ENCODE data around the gene MRAP. TPM values are rescaled to one million over a fixed set of nuclear protein-coding genes. Genes with fewer than 3 reads are reported as not detected.
"Not testable (repeated sequence)": the region's sequence is repeated elsewhere in the genome, so short reads cannot be mapped to it uniquely, and the experiment has no call there.

MRAP gene
- total and polyA plus RNA-seq, 7 experiments from 2014 or later, result not detected

DNA sequence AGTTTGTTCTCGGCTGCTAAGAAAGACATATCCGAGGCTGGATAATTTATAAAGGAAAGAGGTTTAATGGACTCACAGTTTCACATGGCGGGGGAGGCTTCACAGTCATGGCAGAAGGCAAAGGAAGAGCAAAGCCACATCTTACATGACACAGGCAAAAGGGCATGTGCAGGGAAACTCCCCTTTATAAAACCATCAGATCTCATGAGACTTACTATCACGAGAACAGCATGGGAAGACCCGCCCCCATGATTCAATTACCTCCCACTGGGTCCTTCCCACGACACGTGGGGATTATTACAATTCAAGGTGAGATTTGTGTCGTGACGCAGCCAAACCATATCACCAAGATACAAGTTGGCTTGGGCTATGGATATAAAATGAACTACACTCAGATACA, 12.3 kb downstream of the MRAP start:
- CTCF ChIA-PET, DNase-seq: not testable (repeated sequence)
- peaks cover 0 to 34% (median 6%) of the 10 kb centered on the region in 5 donors for H3K36me3 Mint-ChIP-seq

DNA sequence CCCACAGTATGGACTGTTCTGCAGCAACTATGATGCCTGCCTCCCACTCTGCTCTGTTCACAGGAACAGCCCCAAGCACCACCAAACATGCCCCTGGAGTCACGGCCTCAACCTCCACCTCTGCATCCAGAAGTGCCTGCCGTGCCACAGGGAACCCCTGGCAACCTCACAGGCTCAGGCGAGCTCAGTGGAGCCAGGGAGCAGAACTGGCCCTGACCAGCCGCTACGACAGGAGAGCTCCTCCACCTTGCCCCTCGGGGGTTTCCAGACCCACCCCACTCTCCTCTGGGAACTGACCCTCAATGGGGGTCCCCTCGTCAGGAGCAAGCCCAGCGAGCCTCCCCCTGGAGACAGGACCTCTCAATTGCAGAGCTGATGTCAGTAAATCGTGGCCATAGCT, 13.0 kb downstream of the MRAP start:
- intact Hi-C loops (cut with micrococcal nuclease), result no loop called here
- DNase-seq (no peak), ATAC-seq (no peak)
- no peaks in the 10 kb centered on the region for H3K9me3 ChIP-seq (ENCODE audit: control insufficient read depth in 2 of 3, low read length in 3 of 3)
- H3K4me1 ChIP-seq (ENCODE audit: control insufficient read depth in 2 of 2, insufficient read depth in 2 of 2, low read length in 2 of 2), result no peaks in the 10 kb centered on the region
- no peak overlapping the region for H3K4me3 ChIP-seq (ENCODE audit: low read length)
- CTCF ChIA-PET, result no interaction called here
- peaks cover 0 to 34% (median 4%) of the 10 kb centered on the region in 5 donors for H3K36me3 Mint-ChIP-seq
- no peak overlapping the region for H3K27ac ChIP-seq (ENCODE audit: low read depth, low read length)
- peaks cover 0 to 52% (median 11%) of the 10 kb centered on the region in 3 experiments for H3K36me3 ChIP-seq (ENCODE audit: control insufficient read depth in 2 of 3, insufficient read depth in 3 of 3, low read length in 3 of 3)
- H3K9me3 Mint-ChIP-seq, result no peaks in the 10 kb centered on the region
- H3K4me3 Mint-ChIP-seq, result no peak overlapping the region
- no peaks in the 10 kb centered on the region for H3K27me3 ChIP-seq (ENCODE audit: control insufficient read depth in 2 of 2, insufficient read depth in 2 of 2, low read length in 2 of 2)
- peak overlapping the region in 1 of 9 donors; percentile 19 for H3K27ac Mint-ChIP-seq
- peaks cover 0 to 2% (median 0%) of the 10 kb centered on the region in 7 donors for H3K4me1 Mint-ChIP-seq
- H3K27me3 Mint-ChIP-seq, result no peaks in the 10 kb centered on the region
- POLR2A ChIA-PET, result no interaction called here

More for the DNA sequence above, 12.3 kb downstream of the MRAP start:
- H3K4me1 ChIP-seq (ENCODE audit: control insufficient read depth in 2 of 2, insufficient read depth in 2 of 2, low read length in 2 of 2); intact Hi-C loops (cut with micrococcal nuclease); POLR2A ChIA-PET; H3K27me3 Mint-ChIP-seq; H3K27ac ChIP-seq (ENCODE audit: low read depth, low read length); H3K4me1 Mint-ChIP-seq; H3K27me3 ChIP-seq (ENCODE audit: control insufficient read depth in 2 of 2, insufficient read depth in 2 of 2, low read length in 2 of 2); H3K9me3 Mint-ChIP-seq; ATAC-seq; H3K4me3 Mint-ChIP-seq; H3K9me3 ChIP-seq (ENCODE audit: control insufficient read depth in 2 of 3, low read length in 3 of 3); H3K4me3 ChIP-seq (ENCODE audit: low read length): not testable (repeated sequence)
- peak overlapping the region in 1 of 9 donors; percentile 72 for H3K27ac Mint-ChIP-seq
- H3K36me3 ChIP-seq (ENCODE audit: control insufficient read depth in 2 of 3, insufficient read depth in 3 of 3, low read length in 3 of 3), result peaks cover 0 to 46% (median 5%) of the 10 kb centered on the region in 3 experiments

DNA sequence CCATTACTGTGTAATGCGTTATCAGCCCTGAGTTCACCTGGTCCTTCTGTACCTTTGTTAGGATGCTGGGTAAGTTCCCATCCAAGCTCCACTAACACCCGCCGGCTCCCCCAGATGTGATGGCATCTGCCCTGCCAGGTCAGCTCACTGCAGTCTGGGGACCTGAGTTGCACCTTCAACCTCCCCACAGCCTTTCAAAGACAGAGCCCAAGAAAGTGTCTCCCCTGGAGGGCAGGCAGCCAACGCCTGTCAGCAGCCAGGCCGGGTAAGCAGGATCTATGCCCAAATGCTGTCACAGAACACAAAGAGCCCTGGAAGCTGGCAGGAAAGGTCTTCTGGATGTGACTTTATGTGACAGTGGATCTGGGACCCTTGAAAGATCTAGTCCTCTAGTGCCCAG, 13.7 kb downstream of the MRAP start:
- H3K4me1 ChIP-seq (ENCODE audit: control insufficient read depth in 2 of 2, insufficient read depth in 2 of 2, low read length in 2 of 2), result no peaks in the 10 kb centered on the region
- Mint-ChIP-seq H3K27ac (peak overlapping the region in 1 of 9 donors; percentile 36), H3K36me3 (peaks cover 0 to 33% (median 0%) of the 10 kb centered on the region in 5 donors), H3K4me3 (no peak overlapping the region), H3K27me3 (no peaks in the 10 kb centered on the region), H3K4me1 (peaks cover 0 to 2% (median 0%) of the 10 kb centered on the region in 7 donors), H3K9me3 (no peaks in the 10 kb centered on the region)
- H3K36me3 ChIP-seq (ENCODE audit: control insufficient read depth in 2 of 3, insufficient read depth in 3 of 3, low read length in 3 of 3), result peaks cover 0 to 59% (median 13%) of the 10 kb centered on the region in 3 experiments
- no peak overlapping the region for H3K4me3 ChIP-seq (ENCODE audit: low read length)
- DNase-seq (no peak), ATAC-seq (no peak)
- CTCF ChIA-PET, result no interaction called here
- intact Hi-C loops (cut with micrococcal nuclease), result no loop called here
- POLR2A ChIA-PET, result no interaction called here
- H3K27ac ChIP-seq (ENCODE audit: low read depth, low read length), result no peak overlapping the region
- no peaks in the 10 kb centered on the region for H3K27me3 ChIP-seq (ENCODE audit: control insufficient read depth in 2 of 2, insufficient read depth in 2 of 2, low read length in 2 of 2)
- H3K9me3 ChIP-seq (ENCODE audit: control insufficient read depth in 2 of 3, low read length in 3 of 3), result no peaks in the 10 kb centered on the region

DNA sequence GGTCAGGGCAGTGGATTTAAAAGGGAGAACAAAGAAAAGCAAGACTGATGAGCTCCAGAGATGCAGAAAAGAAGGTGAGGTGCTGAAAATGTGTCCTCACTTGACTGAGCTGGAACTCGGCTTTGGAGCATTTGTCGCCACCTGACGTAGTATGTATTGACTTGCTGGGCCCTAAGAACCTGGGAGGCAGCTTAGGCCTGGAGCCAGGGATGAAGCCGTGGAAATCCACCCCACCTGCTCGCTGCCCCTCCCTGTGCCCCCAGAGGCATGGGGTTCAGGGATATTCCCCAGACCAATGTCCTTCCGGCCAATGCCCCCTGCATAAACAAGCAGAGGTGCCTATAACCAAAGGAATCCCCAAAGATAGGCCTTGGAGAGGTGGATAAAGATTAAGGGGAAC, 14.3 kb downstream of the MRAP start:
- POLR2A ChIA-PET, result interaction anchor here (0.6 kb wide), 1 partner anchor 1285 kb away, joined by 4 read pairs; no protein-coding TSS in a partner anchor
- no peak overlapping the region for H3K27ac Mint-ChIP-seq
- ATAC-seq (no peak), DNase-seq (no peak)
- CTCF ChIA-PET, result no interaction called here
- Histone ChIP-seq H3K36me3 (ENCODE audit: control insufficient read depth in 2 of 3, insufficient read depth in 3 of 3, low read length in 3 of 3) (peaks cover 0 to 66% (median 13%) of the 10 kb centered on the region in 3 experiments), H3K9me3 (ENCODE audit: control insufficient read depth in 2 of 3, low read length in 3 of 3) (no peaks in the 10 kb centered on the region), H3K4me1 (ENCODE audit: control insufficient read depth in 2 of 2, insufficient read depth in 2 of 2, low read length in 2 of 2) (no peaks in the 10 kb centered on the region), H3K4me3 (ENCODE audit: low read length) (no peak overlapping the region), H3K27ac (ENCODE audit: low read depth, low read length) (no peak overlapping the region), H3K27me3 (ENCODE audit: control insufficient read depth in 2 of 2, insufficient read depth in 2 of 2, low read length in 2 of 2) (no peaks in the 10 kb centered on the region)
- peaks cover 0 to 38% (median 0%) of the 10 kb centered on the region in 5 donors for H3K36me3 Mint-ChIP-seq
- H3K9me3 Mint-ChIP-seq, result no peaks in the 10 kb centered on the region
- no peak overlapping the region for H3K4me3 Mint-ChIP-seq
- no peaks in the 10 kb centered on the region for H3K27me3 Mint-ChIP-seq
- H3K4me1 Mint-ChIP-seq, result peaks cover 0 to 2% (median 0%) of the 10 kb centered on the region in 7 donors
- intact Hi-C loops (cut with micrococcal nuclease), result no loop called here

DNA sequence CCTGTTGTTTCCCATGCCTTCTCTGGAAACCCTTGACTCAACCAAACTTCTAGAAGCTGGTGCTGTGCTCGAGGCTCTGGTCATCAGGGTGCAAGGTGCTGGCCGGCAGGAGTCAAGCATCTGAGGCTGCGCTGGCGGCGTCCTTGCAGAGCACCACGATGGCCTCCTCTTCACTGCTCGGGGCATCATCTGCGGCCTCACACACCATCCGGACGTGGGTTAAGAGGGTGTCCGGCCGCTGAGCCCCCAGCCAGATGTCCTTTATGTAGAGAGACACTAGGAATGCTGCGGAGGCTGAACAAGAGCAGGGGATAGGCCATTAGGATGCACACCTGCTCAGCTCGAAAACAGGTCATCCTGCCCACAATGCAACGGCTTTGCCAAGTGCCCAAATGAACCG, 16.2 kb downstream of the MRAP start:
- CTCF ChIA-PET, result no interaction called here
- H3K36me3 ChIP-seq (ENCODE audit: control insufficient read depth in 2 of 3, insufficient read depth in 3 of 3, low read length in 3 of 3), result peaks cover 8 to 79% (median 20%) of the 10 kb centered on the region in 3 experiments

DNA sequence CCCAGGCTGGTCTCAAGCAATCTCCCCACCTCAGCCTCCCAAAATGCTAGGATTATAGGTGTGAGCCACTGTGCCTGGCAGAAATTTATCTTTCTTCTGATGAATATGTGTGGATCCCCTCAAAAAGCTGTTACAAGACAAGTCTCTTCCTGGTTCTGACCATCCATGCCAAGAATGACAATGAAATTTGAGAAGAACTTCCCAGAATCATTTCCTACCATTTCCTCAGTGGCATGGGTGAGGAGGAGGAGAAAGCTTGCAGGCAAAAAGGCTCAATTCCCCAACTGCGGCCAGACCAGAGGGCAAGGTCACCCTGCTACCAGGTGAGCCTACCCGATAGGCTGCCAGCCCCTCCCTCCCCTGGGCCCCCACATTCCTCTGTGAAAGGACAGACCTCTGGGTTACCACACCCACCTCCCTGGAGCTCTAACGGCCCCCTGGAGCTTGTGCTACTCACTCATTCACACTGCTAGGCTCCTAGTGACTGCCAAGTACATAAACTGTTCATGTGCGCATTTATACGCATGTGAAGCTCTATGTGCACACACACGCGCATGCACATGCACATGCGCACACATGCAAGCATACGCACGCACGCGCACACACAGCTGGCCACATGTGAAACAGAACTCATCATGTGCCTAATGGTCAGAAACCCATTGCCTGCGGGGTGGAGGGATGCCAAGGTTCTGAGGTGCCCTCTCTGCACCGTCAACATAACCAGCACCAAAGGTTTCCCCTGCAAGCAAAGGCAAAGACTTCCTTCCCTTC, 17.0 kb downstream of the MRAP start:
- ATAC-seq, result no peak
- H3K27ac Mint-ChIP-seq, result peak overlapping the region in 1 of 9 donors; percentile 47
- POLR2A ChIA-PET, result no interaction called here

More for the DNA sequence above, 16.2 kb downstream of the MRAP start:
- H3K4me3 Mint-ChIP-seq, result no peak overlapping the region
- H3K4me3 ChIP-seq (ENCODE audit: low read length), result no peak overlapping the region
- POLR2A ChIA-PET, result no interaction called here
- intact Hi-C loops (cut with micrococcal nuclease), result no loop called here
- no peaks in the 10 kb centered on the region for H3K9me3 Mint-ChIP-seq
- H3K36me3 Mint-ChIP-seq, result peaks cover 0 to 50% (median 11%) of the 10 kb centered on the region in 5 donors
- no peaks in the 10 kb centered on the region for H3K4me1 ChIP-seq (ENCODE audit: control insufficient read depth in 2 of 2, insufficient read depth in 2 of 2, low read length in 2 of 2)
- H3K27ac ChIP-seq (ENCODE audit: low read depth, low read length), result no peak overlapping the region
- no peak overlapping the region for H3K27ac Mint-ChIP-seq
- no peaks in the 10 kb centered on the region for H3K27me3 Mint-ChIP-seq
- H3K27me3 ChIP-seq (ENCODE audit: control insufficient read depth in 2 of 2, insufficient read depth in 2 of 2, low read length in 2 of 2), result no peaks in the 10 kb centered on the region
- DNase-seq (no peak), ATAC-seq (no peak)
- H3K9me3 ChIP-seq (ENCODE audit: control insufficient read depth in 2 of 3, low read length in 3 of 3), result no peaks in the 10 kb centered on the region
- peaks cover 0 to 2% (median 0%) of the 10 kb centered on the region in 7 donors for H3K4me1 Mint-ChIP-seq

More for the DNA sequence above, 17.0 kb downstream of the MRAP start:
- CTCF ChIA-PET, result no interaction called here
- no peak overlapping the region for H3K27ac ChIP-seq (ENCODE audit: low read depth, low read length)
- peaks cover 0 to 58% (median 20%) of the 10 kb centered on the region in 5 donors for H3K36me3 Mint-ChIP-seq
- H3K4me3 ChIP-seq (ENCODE audit: low read length), result no peak overlapping the region
- H3K36me3 ChIP-seq (ENCODE audit: control insufficient read depth in 2 of 3, insufficient read depth in 3 of 3, low read length in 3 of 3), result peaks cover 8 to 88% (median 24%) of the 10 kb centered on the region in 3 experiments
- H3K4me1 ChIP-seq (ENCODE audit: control insufficient read depth in 2 of 2, insufficient read depth in 2 of 2, low read length in 2 of 2), result no peaks in the 10 kb centered on the region
- peaks cover 0 to 2% (median 0%) of the 10 kb centered on the region in 7 donors for H3K4me1 Mint-ChIP-seq
- no peaks in the 10 kb centered on the region for H3K9me3 Mint-ChIP-seq
- H3K9me3 ChIP-seq (ENCODE audit: control insufficient read depth in 2 of 3, low read length in 3 of 3), result no peaks in the 10 kb centered on the region
- no peaks in the 10 kb centered on the region for H3K27me3 Mint-ChIP-seq
- no peak overlapping the region for H3K4me3 Mint-ChIP-seq
- no peaks in the 10 kb centered on the region for H3K27me3 ChIP-seq (ENCODE audit: control insufficient read depth in 2 of 2, insufficient read depth in 2 of 2, low read length in 2 of 2)
- intact Hi-C loops (cut with micrococcal nuclease), result no loop called here
- no peak for DNase-seq
